Brain (organoid and tissue), 1 donor: ENCODE data around the gene PITX2. TPM values are rescaled to one million over a fixed set of nuclear protein-coding genes. Genes with fewer than 3 reads are reported as not detected.

Experiments used
- polyA plus RNA-seq: library from polyadenylated mRNA; stranded (reverse); fragments of 350-450 nt; fragmentation: Illumina TruSeq; extraction: RNeasy Lipid Tissue Mini Kit (QIAGEN cat#74804); gene quantifications from one replicate; pipeline ENCODE4 v1.2.3, GENCODE V29; 2015; ENCODE audit warnings: low read depth, low replicate concordance; ENCODE audit not compliant: insufficient read depth

Gene PITX2
- polyA plus RNA-seq, 1 donor from 2014 or later: not detected

Other genes with a start within 250 kb of the PITX2 start
- gene ENPEP, start 146.9 kb downstream of the PITX2 start, polyA plus RNA-seq: 2.1 TPM